AG09319 (cell line): ENCODE data around the gene TMEM231.
"Not testable (repeated sequence)": the region's sequence is repeated elsewhere in the genome, so short reads cannot be mapped to it uniquely, and the experiment has no call there.

ENCODE experiments used
- DNase-seq: peaks from one replicate; pipeline ENCODE4 v3.0.0-alpha.2; 2010; ENCODE audit warnings: low read depth; ENCODE audit errors: extremely low read depth
- TF ChIP-seq, protein P1 (sequence below): IDR thresholded peaks from 2 replicates; pipeline ENCODE4 v1.5.1; 2011; ENCODE audit warnings: low read depth, mild to moderate bottlenecking, inconsistent platforms, low read length, moderate library complexity

The TMEM231 gene

GRCh38 chr16:75526032-75526790 lies 29.8 kb downstream of the TMEM231 start:
- DNase-seq = no peak
- TF ChIP-seq, protein P1, sequence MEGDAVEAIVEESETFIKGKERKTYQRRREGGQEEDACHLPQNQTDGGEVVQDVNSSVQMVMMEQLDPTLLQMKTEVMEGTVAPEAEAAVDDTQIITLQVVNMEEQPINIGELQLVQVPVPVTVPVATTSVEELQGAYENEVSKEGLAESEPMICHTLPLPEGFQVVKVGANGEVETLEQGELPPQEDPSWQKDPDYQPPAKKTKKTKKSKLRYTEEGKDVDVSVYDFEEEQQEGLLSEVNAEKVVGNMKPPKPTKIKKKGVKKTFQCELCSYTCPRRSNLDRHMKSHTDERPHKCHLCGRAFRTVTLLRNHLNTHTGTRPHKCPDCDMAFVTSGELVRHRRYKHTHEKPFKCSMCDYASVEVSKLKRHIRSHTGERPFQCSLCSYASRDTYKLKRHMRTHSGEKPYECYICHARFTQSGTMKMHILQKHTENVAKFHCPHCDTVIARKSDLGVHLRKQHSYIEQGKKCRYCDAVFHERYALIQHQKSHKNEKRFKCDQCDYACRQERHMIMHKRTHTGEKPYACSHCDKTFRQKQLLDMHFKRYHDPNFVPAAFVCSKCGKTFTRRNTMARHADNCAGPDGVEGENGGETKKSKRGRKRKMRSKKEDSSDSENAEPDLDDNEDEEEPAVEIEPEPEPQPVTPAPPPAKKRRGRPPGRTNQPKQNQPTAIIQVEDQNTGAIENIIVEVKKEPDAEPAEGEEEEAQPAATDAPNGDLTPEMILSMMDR = no peak

DNA sequence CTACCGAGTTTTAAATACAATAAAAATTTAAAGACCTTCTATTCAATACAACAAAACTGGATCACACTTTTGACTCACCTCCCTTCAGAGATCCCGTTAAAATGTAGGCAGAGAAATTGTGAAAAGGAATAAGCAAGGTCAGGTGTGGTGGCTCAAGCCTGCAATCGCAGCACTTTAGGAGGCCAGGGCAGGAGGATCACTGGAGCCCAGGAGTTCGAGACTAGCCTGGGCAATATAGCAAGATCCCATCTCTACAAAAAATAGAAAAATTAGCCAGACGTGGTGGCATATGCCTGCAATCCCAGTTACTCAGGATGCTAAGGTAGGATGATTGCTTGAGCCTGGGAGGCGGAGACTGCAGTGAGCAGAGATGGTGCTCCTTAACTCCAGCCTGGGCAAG lies 36.9 kb downstream of the TMEM231 start:
- DNase-seq = no peak
- TF ChIP-seq, protein P1 = no peak

GRCh38 chr16:75516189-75516966 lies 39.7 kb downstream of the TMEM231 start:
- not testable (repeated sequence) for DNase-seq

DNA sequence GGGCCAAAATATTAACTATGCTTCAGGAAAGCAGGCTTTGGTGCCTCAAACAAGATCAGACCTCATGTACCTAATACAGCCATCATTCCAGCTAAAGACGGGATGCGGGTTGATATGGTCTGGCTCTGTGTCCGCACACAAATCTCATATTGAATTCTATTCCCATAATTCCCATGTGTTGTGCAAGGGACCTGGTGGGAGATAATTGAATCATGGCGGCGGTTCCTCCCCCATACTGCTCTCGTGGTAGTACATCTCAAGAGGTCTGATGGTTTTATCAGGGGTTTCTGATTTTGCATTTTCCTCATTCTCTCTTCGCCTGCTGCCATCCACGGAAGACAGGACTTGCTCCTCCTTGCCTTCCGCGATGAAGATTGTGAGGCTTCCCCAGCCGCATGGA lies 41.8 kb downstream of the TMEM231 start:
- DNase-seq = no peak
- TF ChIP-seq, protein P1 = no peak

- DNase-seq = peak; percentile 86
- TF ChIP-seq, protein P1 = no peak
Measured at GRCh38 chr16:75506574-75506973, 49.5 kb downstream of the TMEM231 start.

DNA sequence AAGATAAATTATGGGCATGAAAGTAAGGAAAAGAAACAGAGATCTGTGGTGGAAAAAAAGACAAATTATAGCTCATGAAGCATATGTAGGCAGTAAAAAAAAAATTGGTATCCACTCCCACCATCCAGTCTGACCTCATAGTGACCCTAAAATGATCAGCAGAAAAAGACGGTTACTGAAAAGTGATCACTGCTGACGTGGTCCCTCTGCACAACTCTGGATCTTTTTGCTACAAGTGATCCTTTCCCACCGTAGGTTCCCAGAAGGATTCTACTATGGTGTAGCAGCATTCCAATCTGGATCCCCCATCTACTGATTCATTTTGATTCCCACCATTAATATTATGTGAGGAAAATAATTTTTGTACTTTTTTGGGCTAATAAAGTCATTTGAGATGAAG lies 49.9 kb downstream of the TMEM231 start:
- DNase-seq = no peak
- TF ChIP-seq, protein P1 = no peak

DNA sequence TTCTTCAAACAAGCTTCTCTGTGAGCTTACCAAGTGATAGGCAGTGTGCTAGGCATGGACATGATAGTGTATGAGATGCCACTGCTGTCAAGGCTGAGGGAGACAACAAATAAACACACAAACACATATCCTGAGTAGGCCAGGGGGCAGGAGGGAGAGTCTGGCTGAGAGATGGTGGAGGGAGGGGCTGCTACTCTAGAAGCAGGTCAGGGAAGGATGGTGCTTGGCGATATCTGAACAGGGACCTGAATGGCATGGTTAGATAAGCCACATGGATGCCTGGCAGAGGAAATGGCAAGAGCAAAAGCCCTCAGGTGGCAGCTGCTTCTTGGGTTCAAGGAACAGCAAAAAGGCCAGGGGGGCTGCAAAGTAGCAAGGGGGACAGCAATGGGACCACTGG lies 52.3 kb downstream of the TMEM231 start:
- TF ChIP-seq, protein P1 = no peak
- no peak for DNase-seq
